Activated T-helper 2 cell treated with anti-CD3 and anti-CD28 coated beads, Interferon-gamma antibody, Interleukin-2, Interleukin-4, amounts not matched to agents 10 μg/mL and 5 μg/mL and 100 μg/mL, durations not matched to agents 14 hours and 24 hours and 36 hours (primary cell): Measurements from ENCODE around the gene MS4A8. TPM values are rescaled to one million over a fixed set of nuclear protein-coding genes. Genes with fewer than 3 reads are reported as not detected.

Experiments
- DNase-seq: peaks from one replicate; pipeline ENCODE4 v3.0.0; 2021; ENCODE audit warnings: low spot score
- H3K27ac Mint-ChIP-seq: one replicate; pipeline ENCODE4 v1.8.0; 2021; ENCODE audit warnings: mixed read lengths
- H3K27me3 Mint-ChIP-seq: one replicate; pipeline ENCODE4 v1.8.0; 2021; ENCODE audit warnings: low read depth, mixed read lengths
- H3K36me3 Mint-ChIP-seq: one replicate; pipeline ENCODE4 v1.8.0; 2021; ENCODE audit warnings: low read depth, mixed read lengths
- H3K4me1 Mint-ChIP-seq: one replicate; pipeline ENCODE4 v1.8.0; 2021; ENCODE audit warnings: low read depth, mixed read lengths
- H3K4me3 Mint-ChIP-seq: one replicate; pipeline ENCODE4 v1.8.0; 2021; ENCODE audit warnings: low read depth, mild to moderate bottlenecking, moderate library complexity, mixed read lengths
- H3K9me3 Mint-ChIP-seq: one replicate; pipeline ENCODE4 v1.8.0; 2021; ENCODE audit warnings: mixed read lengths
- intact Hi-C: fragments of 100-400 bp; cut with micrococcal nuclease; formaldehyde crosslinking; loops from one replicate; pipeline ENCODE4 v1.15.1; 2023
- total RNA-seq: library from RNA; stranded (reverse); gene quantifications from 2 replicates; pipeline ENCODE4 v1.2.3, GENCODE V29; 2022

The MS4A8 gene
- total RNA-seq, 1 donor from 2014 or later = not detected

DNA sequence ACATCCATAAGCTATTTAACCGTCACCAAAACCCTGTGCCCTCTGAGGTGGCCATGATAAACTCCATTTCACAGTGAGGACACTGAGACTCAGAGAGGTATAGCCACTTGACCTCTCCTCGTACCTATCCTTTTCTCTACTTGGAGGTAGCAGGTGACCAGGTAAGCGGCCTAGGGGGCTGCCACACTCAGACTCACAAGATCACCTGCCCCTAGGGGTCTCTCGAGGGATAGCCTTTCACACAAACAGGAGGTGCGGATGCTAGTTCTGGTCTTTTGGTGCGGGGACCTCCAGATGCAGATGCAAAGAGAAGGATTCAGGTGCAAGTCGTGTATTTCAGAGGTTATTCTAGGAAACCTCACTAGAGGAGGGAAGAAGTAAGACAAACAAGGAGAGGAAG, 39.7 kb downstream of the MS4A8 start:
- Mint-ChIP-seq H3K36me3 (no peaks in the 10 kb centered on the region), H3K27me3 (peaks cover 6% of the 10 kb centered on the region), H3K4me1 (no peaks in the 10 kb centered on the region), H3K4me3 (no peak overlapping the region), H3K9me3 (no peaks in the 10 kb centered on the region), H3K27ac (no peak overlapping the region)
- intact Hi-C loops = no loop called here
- DNase-seq = no peak

DNA sequence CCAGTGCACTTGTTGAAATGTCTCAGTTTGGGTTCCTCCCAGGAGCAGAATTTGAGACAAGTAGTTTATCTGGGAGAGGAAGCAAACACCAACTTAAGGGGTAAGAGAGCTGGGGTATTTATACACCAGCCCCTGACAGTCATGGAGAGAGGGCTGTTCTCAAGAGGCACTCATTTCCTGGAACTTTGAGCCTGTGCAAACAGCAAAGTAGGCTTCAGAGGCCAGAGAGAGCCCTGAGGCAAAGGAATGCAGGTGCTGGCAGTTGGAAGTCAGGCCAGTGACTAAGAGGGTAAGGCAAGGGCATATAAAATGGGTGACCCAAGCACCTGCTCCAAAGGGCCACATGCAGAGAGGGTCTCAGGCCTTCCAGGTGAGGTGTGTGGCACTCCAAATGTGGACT, 41.2 kb downstream of the MS4A8 start:
- no peaks in the 10 kb centered on the region for H3K9me3 Mint-ChIP-seq
- intact Hi-C loops = no loop called here
- no peak for DNase-seq
- H3K4me1 Mint-ChIP-seq = no peaks in the 10 kb centered on the region
- peaks cover 6% of the 10 kb centered on the region for H3K27me3 Mint-ChIP-seq
- H3K4me3 Mint-ChIP-seq = no peak overlapping the region
- no peak overlapping the region for H3K27ac Mint-ChIP-seq
- H3K36me3 Mint-ChIP-seq = no peaks in the 10 kb centered on the region

DNA sequence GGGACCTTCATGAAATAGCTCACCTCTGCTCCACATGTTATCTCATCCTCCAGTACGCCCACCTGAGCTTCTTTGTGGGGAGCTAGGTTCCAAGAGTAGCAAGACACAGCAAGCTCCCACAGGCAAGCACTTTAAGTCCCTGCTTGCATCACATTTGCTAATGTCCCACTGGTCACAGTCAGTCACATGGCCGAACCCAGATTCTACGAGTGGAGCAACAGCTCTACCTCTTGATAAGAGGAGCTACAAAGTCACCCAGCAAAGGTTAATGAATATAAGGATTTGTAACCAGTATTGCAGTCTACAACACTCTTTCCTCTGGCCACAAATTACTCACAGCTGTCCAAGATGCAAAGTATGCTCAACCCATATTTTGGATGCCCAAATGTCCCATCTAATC, 42.0 kb downstream of the MS4A8 start:
- no peaks in the 10 kb centered on the region for H3K9me3 Mint-ChIP-seq
- no peak overlapping the region for H3K4me3 Mint-ChIP-seq
- H3K36me3 Mint-ChIP-seq = no peaks in the 10 kb centered on the region
- DNase-seq = no peak
- intact Hi-C loops = no loop called here
- H3K27me3 Mint-ChIP-seq = peaks cover 7% of the 10 kb centered on the region
- no peak overlapping the region for H3K27ac Mint-ChIP-seq
- H3K4me1 Mint-ChIP-seq = no peaks in the 10 kb centered on the region

DNA sequence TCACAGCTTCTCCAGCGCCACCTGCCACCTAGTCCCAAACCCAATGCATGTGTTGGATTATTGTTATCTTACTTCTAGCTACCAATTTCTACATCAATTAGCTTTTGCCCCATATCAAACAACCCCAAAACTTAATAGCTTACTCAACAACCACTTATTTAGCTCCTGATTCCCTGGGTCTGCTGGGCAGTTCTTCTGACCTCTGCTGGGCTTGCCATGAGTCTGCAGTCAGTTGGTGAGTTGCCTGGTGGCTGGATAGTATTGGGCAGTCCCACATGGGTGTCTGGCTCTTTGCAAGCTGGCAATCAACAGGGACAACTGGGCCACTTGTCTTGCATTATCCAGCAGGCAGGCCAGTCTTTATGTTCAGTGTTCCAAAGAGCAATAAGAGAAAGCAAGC, 43.6 kb downstream of the MS4A8 start:
- no peaks in the 10 kb centered on the region for H3K4me1 Mint-ChIP-seq
- intact Hi-C loops = no loop called here
- DNase-seq = no peak
- no peaks in the 10 kb centered on the region for H3K36me3 Mint-ChIP-seq
- peaks cover 5% of the 10 kb centered on the region for H3K9me3 Mint-ChIP-seq
- H3K27me3 Mint-ChIP-seq = peaks cover 7% of the 10 kb centered on the region
- no peak overlapping the region for H3K27ac Mint-ChIP-seq
- H3K4me3 Mint-ChIP-seq = no peak overlapping the region

DNA sequence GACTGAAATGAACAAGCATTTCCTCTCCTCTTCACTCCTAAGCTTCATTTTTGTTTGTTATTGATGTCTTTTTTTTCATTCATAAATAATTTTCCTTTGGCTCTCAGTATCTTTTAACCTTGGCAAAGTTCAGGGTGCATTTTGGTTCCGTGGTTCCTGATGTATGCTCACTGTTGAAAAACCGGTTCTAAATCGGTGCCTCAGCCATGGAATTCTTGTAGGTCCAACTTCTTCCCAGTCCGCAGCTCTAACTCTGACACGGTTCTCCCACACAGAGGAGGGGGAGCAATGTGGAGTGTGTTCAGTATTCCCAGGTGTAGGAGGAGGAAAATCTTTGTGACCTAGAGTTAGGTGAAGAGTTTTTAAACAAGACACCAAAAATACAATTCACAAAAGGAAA, 44.7 kb downstream of the MS4A8 start:
- intact Hi-C loops = no loop called here
- Mint-ChIP-seq H3K4me3 (no peak overlapping the region), H3K4me1 (no peaks in the 10 kb centered on the region), H3K27ac (no peak overlapping the region), H3K36me3 (no peaks in the 10 kb centered on the region), H3K9me3 (peaks cover 5% of the 10 kb centered on the region), H3K27me3 (peaks cover 7% of the 10 kb centered on the region)
- no peak for DNase-seq

DNA sequence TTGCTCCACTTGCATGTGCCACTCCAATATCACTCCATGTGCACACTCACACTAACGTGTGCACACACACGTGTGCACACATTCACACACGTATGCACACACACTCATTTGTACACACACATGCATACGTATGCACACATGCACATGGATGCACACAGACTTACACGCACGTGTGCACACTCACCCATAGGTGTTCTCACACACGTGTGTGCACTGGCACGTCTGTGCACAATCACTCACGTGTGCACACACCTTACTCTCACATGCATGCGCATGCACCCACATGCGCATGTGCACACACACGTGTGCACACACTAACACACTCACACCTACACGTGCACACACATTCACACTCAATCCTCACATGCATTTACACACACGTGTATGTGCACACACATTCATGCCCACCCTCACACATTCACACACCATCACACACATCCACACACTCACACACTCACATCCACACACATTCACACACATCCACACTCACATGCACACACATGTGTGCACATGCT, 48.0 kb downstream of the MS4A8 start:
- Mint-ChIP-seq H3K4me3 (no peak overlapping the region), H3K27me3 (peaks cover 7% of the 10 kb centered on the region), H3K4me1 (no peaks in the 10 kb centered on the region), H3K9me3 (peaks cover 5% of the 10 kb centered on the region), H3K36me3 (no peaks in the 10 kb centered on the region), H3K27ac (no peak overlapping the region)
- intact Hi-C loops = no loop called here
- DNase-seq = no peak

DNA sequence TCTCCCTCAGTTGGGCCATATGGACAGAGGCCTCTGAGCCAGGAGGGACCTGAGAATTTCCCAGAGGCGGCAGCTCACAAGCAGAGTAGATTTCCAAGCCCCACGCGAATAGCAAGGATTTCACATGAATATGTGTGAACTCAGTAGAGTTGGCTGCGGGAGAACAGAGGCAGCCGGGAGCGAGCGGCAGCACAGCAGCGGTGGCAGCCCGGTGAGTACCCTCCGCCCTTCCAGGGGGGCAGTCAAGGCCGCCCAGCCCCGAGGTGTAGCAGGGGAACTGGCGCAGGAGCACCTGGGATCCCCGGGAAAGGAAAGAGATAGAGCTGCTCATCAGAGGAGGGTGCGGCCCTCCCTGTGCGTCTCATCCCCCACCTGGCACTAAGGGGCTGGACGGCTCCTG, 48.8 kb downstream of the MS4A8 start:
- intact Hi-C loops = no loop called here
- Mint-ChIP-seq H3K4me1 (no peaks in the 10 kb centered on the region), H3K27ac (no peak overlapping the region), H3K36me3 (no peaks in the 10 kb centered on the region), H3K9me3 (peaks cover 5% of the 10 kb centered on the region), H3K4me3 (no peak overlapping the region), H3K27me3 (peaks cover 6% of the 10 kb centered on the region)
- DNase-seq = no peak

DNA sequence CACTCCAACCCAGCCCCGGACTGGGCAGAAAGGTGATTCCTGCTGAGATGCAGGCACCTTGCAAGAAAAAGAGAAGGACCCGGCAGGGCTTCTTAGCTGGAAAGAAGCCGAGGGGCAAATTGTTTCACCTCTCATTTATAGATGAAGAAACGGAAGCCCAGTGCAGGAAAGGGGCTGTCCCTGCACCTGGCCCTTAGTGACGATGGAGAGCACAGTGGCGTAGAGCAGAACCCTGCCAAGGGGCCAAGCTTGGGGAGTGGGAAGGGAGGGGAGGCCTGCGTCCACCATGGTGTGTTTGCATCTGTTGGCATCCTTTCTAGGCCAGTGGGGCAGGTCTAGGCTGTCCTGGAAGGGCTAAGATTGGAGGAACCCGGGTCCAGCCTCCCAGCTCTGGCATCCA, 49.4 kb downstream of the MS4A8 start:
- no peak overlapping the region for H3K4me3 Mint-ChIP-seq
- intact Hi-C loops = no loop called here

DNA sequence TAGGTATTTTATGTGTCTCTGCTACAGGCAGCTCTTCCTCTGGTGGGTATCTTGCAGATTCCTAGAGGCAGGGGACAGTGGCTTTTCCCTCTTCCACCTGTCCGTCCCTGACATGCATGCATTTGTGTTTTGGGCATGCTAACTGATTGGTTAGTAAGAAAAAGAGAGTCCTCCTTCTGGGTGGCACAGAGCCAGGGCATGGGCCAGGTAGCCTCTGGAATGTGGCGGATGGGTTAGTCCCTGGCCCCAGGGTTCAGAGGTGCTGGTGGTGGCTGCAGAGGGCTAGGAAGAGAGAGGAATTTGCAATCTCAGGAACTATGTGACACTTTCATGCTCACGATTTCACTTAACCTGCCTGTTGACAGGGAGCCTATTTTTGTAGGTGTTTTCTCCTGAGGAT, 51.5 kb downstream of the MS4A8 start:
- peaks cover 5% of the 10 kb centered on the region for H3K9me3 Mint-ChIP-seq
- no peak overlapping the region for H3K27ac Mint-ChIP-seq
- DNase-seq = no peak
- no peak overlapping the region for H3K4me3 Mint-ChIP-seq
- no peaks in the 10 kb centered on the region for H3K4me1 Mint-ChIP-seq
- intact Hi-C loops = no loop called here
- H3K27me3 Mint-ChIP-seq = peaks cover 7% of the 10 kb centered on the region
- no peaks in the 10 kb centered on the region for H3K36me3 Mint-ChIP-seq

More for the DNA sequence above, 49.4 kb downstream of the MS4A8 start:
- no peaks in the 10 kb centered on the region for H3K36me3 Mint-ChIP-seq
- peaks cover 5% of the 10 kb centered on the region for H3K9me3 Mint-ChIP-seq
- DNase-seq = no peak
- no peaks in the 10 kb centered on the region for H3K4me1 Mint-ChIP-seq
- H3K27me3 Mint-ChIP-seq = peaks cover 7% of the 10 kb centered on the region
- H3K27ac Mint-ChIP-seq = no peak overlapping the region

DNA sequence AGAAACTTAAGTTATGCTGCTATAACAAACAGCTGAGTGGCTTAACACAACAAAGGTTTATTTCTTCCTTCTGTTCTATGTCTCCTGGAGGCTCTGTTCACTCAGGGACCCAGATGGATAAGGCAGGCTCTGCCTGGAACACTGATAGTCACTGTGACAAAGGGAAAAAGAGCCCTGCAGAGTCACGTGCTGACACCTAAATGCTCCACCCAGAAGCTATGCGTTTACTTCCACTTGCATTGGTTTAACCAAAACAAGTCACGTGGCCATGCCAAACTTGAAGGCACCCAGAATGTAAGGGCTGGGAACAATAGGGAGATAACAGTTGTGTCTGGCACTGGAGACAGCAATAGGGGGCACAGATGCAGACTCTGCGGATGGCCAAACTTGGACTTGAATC, 53.9 kb downstream of the MS4A8 start:
- H3K27me3 Mint-ChIP-seq = peaks cover 9% of the 10 kb centered on the region
- no peak overlapping the region for H3K27ac Mint-ChIP-seq
- no peak overlapping the region for H3K4me3 Mint-ChIP-seq
- no peaks in the 10 kb centered on the region for H3K4me1 Mint-ChIP-seq
- no peaks in the 10 kb centered on the region for H3K36me3 Mint-ChIP-seq
- intact Hi-C loops = no loop called here
- no peak for DNase-seq
- H3K9me3 Mint-ChIP-seq = no peaks in the 10 kb centered on the region

DNA sequence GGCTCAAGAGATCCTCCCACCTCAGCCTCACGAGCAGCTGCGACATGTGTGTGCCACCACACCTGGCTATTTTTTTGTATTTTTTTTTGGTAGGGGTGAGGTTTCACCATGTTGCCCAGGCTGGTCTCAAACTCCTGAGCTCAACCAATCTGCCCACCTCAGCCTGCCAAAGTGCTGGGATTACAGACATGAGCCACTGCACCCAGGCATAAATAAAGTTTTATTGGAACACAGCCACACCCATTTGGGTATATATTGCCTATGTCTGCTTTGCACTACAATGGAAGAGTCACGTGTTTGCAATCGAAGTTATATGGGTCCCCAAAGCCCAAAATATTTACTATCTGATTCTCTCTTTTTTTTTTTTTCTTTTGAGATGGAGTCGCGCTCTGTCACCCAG, 55.5 kb downstream of the MS4A8 start:
- intact Hi-C loops = no loop called here
- Mint-ChIP-seq H3K4me3 (no peak overlapping the region), H3K4me1 (no peaks in the 10 kb centered on the region), H3K9me3 (no peaks in the 10 kb centered on the region), H3K36me3 (no peaks in the 10 kb centered on the region), H3K27ac (no peak overlapping the region), H3K27me3 (peaks cover 21% of the 10 kb centered on the region)
- no peak for DNase-seq

DNA sequence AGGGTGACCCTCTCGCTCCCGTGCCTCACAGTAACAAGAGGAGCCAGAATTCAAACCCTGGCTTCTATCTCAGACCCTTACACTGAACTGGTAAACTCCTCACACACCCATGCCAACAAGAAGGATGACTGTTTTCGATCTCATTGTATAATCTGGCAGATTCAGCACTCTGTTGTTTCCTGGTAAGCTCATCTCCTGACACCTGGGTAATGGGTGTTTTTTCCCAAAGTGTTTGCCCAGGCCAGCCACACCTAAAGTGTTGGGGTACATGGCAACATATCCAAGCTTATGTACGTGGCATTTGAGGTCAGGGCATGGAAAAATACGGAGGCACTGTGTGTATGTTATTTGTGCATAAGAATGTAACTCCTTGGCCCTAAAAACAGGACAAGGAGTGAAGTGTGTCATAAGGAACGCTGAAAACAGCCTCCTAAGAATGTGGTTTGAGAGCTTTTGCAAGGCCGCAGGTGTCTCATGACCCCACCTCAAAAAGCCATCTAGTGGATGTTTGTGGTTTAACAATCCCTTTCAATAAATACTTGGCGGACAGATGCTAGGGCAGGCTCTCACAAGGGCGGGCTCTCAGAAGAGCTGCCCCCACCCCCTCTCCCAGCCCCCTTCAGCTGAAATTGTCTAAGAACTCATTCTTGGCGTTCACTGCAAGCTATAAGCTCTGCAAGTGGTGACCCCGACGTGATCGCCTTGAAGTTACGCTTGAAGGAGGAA, 57.1 kb downstream of the MS4A8 start, which contains the start of gene MS4A15:
Gene MS4A15 (plus strand): TSS at position 561 of the 726 bp plus-strand sequence. CDS start 6,867 bp downstream, outside the sequence.
- intact Hi-C loops = no loop called here
- no peaks in the 10 kb centered on the region for H3K4me1 Mint-ChIP-seq
- peaks cover 31% of the 10 kb centered on the region for H3K27me3 Mint-ChIP-seq
- no peak within 1 kb of the TSS for H3K4me3 Mint-ChIP-seq
- DNase-seq = no peak
- no peak within 1 kb of the TSS for H3K27ac Mint-ChIP-seq
- H3K9me3 Mint-ChIP-seq = no peaks in the 10 kb centered on the region
- H3K36me3 Mint-ChIP-seq = no peaks in the 10 kb centered on the region

DNA sequence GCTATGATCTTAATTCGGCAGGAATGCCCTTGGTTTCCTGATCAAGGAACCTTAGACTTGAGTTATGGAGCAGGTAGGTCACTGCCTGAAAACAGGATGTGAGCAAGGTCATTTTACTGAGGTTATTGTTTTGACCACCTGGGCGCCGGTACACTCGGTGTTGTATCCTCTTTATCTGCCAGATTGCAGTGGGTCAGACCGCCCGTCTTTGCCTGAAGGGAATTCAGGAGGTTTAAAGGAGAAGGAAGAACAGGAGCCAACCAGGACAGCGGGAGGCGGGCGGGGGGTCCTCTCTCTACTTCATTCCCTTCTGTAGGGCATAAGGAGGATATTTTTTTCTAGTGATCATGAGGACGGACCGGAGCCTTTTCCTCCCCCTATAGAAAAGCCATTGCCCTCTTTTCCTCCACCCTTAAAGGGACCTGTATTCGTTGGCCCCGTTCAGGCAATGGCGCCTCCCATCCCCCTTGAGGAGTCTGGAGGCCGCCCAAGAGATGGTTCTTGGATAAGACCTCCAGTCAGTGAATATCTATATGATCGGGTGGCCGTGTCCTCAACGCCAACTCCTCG, 57.9 kb downstream of the MS4A8 start:
- H3K27me3 Mint-ChIP-seq = peaks cover 35% of the 10 kb centered on the region
- intact Hi-C loops = no loop called here
- no peak overlapping the region for H3K4me3 Mint-ChIP-seq
- H3K27ac Mint-ChIP-seq = no peak overlapping the region
- H3K4me1 Mint-ChIP-seq = no peaks in the 10 kb centered on the region
- H3K36me3 Mint-ChIP-seq = no peaks in the 10 kb centered on the region
- no peak for DNase-seq
- no peaks in the 10 kb centered on the region for H3K9me3 Mint-ChIP-seq
